Pancreas (tissue), 10 donors: ENCODE data around the gene ZFP1. TPM values are rescaled to one million over a fixed set of nuclear protein-coding genes. Genes with fewer than 3 reads are reported as not detected.

Source experiments
- ATAC-seq, 4 donors: fragments of 200-7000 bp; cut with Tn5 transposase; one replicate each; pipeline versions ENCODE4 v1.8.0 to v1.9.1; 2020; ENCODE audit warnings: mild to moderate bottlenecking in 4 of 4, moderate library complexity in 4 of 4
- DNase-seq, 6 donors: peaks; one replicate each; pipeline ENCODE4 v3.0.0-alpha.2; 2020
- FAIRE-seq: peaks from 2 replicates; lab custom pipeline; 2012; peaks lifted over from hg19 to GRCh38; lab: Jason Lieb, UNC
- H3K27ac ChIP-seq, 4 donors: fragments of 200-600 bp; sonication (generic); 1 replicate in 3 of 4; 2 replicates in 1 of 4; pipeline versions ENCODE4 v1.5.0 to v1.8.0; 2020
- H3K27me3 ChIP-seq, 4 donors: fragments of 200-600 bp; one replicate each; pipeline ENCODE4 v1.8.0; 2021
- H3K36me3 ChIP-seq, 3 donors: fragments of 200-600 bp; sonication (generic) in 1 of 3; one replicate each; pipeline versions ENCODE4 v1.5.0 to v1.8.0; 2020 to 2021
- H3K4me1 ChIP-seq, 3 donors: fragments of 200-600 bp; one replicate each; pipeline ENCODE4 v1.8.0; 2021
- H3K4me3 ChIP-seq, 4 donors: fragments of 200-600 bp; sonication (generic) in 2 of 4; one replicate each; pipeline versions ENCODE4 v1.5.0 to v1.8.0; 2020 to 2021
- H3K9me3 ChIP-seq, 4 donors: fragments of 200-600 bp; one replicate each; pipeline ENCODE4 v1.8.0; 2021
- CTCF ChIP-seq, 4 donors: fragments of 200-600 bp; sonication (generic) in 3 of 4; IDR thresholded peaks; one replicate each; pipeline versions ENCODE4 v1.5.0 to v1.8.0; 2021; ENCODE audit warnings: antibody characterized with exemption in 4 of 4
- WGBS, 2 donors: extraction: QIAGEN DNeasy Blood & Tissue Kit; methylation state at CpG; one replicate each; pipeline ENCODE4 v1.1.7; 2013; 5-methylcytosine and 5-hydroxymethylcytosine counted together
- intact Hi-C, 3 donors: fragments of 100-400 bp; cut with DNase I; formaldehyde crosslinking; loops; one replicate each; pipeline versions ENCODE4 v1.11.1 to v1.14.2; 2022
- polyA plus RNA-seq, 2 donors: library from polyadenylated mRNA; stranded (reverse); fragments of 200-250 nt; gene quantifications; one replicate each; pipeline ENCODE4 v1.2.3, GENCODE V29; 2013
- total RNA-seq, 6 donors: library from RNA; stranded (reverse); fragmentation: NEBNext Ultra II Directional in 4 of 6; extraction: Animal tissue kit (Norgen Biotek cat#: 25700) in 4 of 6; gene quantifications; one replicate each; pipeline versions ENCODE4 v1.2.1 to v1.2.4, GENCODE V29; 2021 to 2023
- donor health status: healthy with polysubstance abuse.
- donor health status: DM: no; HTN: no; CAD: no; lungs with moderate emphysema.
- donor health status: DM: no; HTN: no; CAD: no.
- donor health status: control.
- donor health status: control.
- donor health status: Bipolar disorder and iron deficiency.
- donor health status: DM: yes; HTN: yes; CAD: no.
- donor health status: DM: no; HTN: no; CAD: no.
- donor health status: DM: no; HTN: no; CAD: no.
- donor health status: DM: yes; HTN: yes; CAD: no.

The ZFP1 gene
- total RNA-seq (1 to 10 TPM; 1.9 to 4.2 (median 3.3) TPM), polyA plus RNA-seq (1 to 10 TPM; 1.8 to 3.3 TPM)

DNA sequence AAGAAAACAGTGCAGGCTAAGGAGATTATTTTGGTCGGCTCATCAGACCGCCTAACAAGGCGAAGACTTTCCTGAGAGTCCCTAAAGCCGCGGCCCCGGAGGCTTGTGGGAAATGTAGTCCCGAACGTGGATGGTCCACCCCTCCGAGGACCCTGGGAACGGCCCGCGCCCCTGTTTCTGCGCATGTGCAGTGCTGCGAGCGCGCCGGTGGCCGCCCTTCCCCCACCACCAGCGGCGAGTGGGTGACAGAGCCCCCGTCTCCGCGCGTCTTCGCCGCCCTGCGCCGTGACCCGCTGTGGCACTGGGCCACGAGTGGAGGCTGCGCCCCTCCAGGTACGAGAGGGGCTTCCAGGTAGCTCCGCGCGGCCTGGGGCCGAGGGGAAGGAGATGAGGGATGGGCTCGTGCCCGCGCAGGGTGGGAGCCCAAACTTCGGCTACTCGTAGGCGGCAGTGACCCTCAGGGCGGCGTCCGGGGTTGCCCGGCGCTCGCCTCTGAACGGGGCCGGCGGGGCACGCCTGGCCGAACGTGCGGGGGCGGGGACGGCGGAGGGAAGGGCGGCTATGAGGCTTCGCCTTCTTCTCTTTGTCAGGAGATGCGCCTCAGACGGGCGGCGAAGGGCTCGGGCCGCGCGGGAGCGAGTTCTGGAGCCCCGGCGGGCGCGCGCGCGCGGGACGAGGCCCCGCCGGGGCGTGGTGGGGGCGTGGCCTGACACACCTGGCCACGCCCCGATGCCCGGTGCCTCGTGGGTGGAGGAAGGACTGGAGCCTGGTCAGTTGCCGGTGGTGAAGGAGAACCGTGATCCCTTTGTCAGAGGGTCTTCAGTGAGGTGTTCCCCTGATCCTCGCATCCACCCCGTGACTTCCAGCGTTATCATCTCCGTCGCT, at the start of gene ZFP1:
Gene ZFP1, plus strand, starts transcription at position 214 of the 885 bp plus-strand sequence. CDS start 4,428 bp downstream, outside the sequence.
- peak; percentile 94 to 99 (median 96) for ATAC-seq
- H3K4me3 ChIP-seq, result peak within 1 kb of the TSS; percentile 93 to 99 (median 97)
- no peak for TF ChIP-seq CTCF (IDR thresholded peaks at IDR 0.05)
- no peaks in the 10 kb centered on the region for H3K27me3 ChIP-seq
- intact Hi-C loops, result no loop called here
- H3K9me3 ChIP-seq, result no peaks in the 10 kb centered on the region
- no peaks in the 10 kb centered on the region for H3K36me3 ChIP-seq
- FAIRE-seq, result no peak
- peaks cover 0 to 8% (median 0%) of the 10 kb centered on the region in 3 donors for H3K4me1 ChIP-seq
- peak; percentile 93 to 99 (median 95) for DNase-seq
- H3K27ac ChIP-seq, result peak within 1 kb of the TSS; percentile 75 to 97 (median 88)
- 0% methylated on average over 58 to 93 of the region's 93 CpGs for WGBS, 2 donors

DNA sequence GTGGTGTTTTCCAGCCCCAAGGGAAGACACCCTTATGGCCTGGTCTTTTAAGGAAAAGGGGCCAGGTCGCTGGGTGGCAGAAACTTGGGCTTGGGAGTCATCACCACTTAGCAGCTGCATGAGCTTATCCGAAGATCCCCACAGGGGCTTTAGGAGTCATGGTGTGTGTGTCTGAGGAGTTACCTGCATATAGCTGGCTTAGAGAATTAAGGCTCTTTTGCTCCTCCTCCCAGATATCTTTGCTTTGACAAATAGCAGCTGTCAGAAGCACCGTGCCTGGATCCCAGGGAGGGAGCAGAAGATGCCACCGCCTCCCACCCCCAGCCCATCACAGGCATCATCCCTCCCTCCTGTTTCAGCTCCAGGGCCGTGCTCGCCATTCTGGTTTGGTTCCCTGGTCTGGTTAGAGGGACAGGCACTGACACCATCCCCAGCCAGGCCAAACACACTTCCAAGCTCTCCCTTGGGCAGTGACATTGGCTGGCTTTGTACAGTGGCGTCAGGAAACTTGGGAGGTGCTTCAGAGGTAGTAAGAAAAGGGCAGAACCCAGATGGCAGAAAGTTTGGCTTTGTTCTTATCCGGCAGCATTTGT, 49.2 kb upstream of the ZFP1 start:
- intact Hi-C loops, result no loop called here
- H3K27ac ChIP-seq, result no peak overlapping the region
- H3K4me1 ChIP-seq, result peaks cover 0 to 12% (median 10%) of the 10 kb centered on the region in 3 donors
- TF ChIP-seq CTCF (IDR thresholded peaks at IDR 0.05), result no peak
- no peak for DNase-seq
- H3K9me3 ChIP-seq, result no peaks in the 10 kb centered on the region
- ATAC-seq, result no peak
- WGBS, 2 donors, result 76 to 79% methylated on average over 8 of the region's 8 CpGs
- no peaks in the 10 kb centered on the region for H3K27me3 ChIP-seq
- H3K4me3 ChIP-seq, result no peak overlapping the region
- no peak for FAIRE-seq
- H3K36me3 ChIP-seq, result no peaks in the 10 kb centered on the region

GRCh38 chr16:75099738-75100602, 48.4 kb upstream of the ZFP1 start:
- no peak for TF ChIP-seq CTCF (IDR thresholded peaks at IDR 0.05)
- DNase-seq, result no peak
- peaks cover 0 to 12% (median 10%) of the 10 kb centered on the region in 3 donors for H3K4me1 ChIP-seq
- FAIRE-seq, result no peak
- WGBS, 2 donors, result 81 to 90% methylated on average over 16 of the region's 16 CpGs
- ATAC-seq, result peak in 2 of 4 donors; percentile 10 to 27
- H3K27ac ChIP-seq, result no peak overlapping the region
- H3K36me3 ChIP-seq, result no peaks in the 10 kb centered on the region
- H3K27me3 ChIP-seq, result no peaks in the 10 kb centered on the region
- intact Hi-C loops, result no loop called here
- H3K9me3 ChIP-seq, result no peaks in the 10 kb centered on the region
- H3K4me3 ChIP-seq, result no peak overlapping the region

DNA sequence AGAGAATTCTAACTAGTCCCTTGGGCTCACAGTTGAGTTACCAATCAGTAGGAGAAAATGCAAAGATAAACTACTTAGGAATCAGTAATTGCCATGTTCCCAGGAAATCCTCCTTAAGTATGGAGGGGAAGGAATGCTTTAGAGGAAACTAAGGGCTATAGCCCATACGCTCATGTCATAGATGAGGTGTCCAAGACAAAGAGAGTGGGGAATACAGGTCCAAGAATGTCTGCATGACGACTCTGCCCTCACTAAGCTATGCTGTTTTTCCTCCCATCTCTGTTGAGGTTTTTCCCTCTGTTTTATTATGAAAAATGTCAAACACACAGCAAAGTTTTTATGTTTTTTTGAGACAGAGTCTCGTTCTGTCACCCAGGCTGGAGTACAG, 47.7 kb upstream of the ZFP1 start:
- no peak for DNase-seq
- H3K36me3 ChIP-seq, result no peaks in the 10 kb centered on the region
- no peak for ATAC-seq
- no peak overlapping the region for H3K4me3 ChIP-seq
- H3K4me1 ChIP-seq, result peaks cover 0 to 12% (median 10%) of the 10 kb centered on the region in 3 donors
- no peak for FAIRE-seq
- no peaks in the 10 kb centered on the region for H3K9me3 ChIP-seq
- intact Hi-C loops, result no loop called here
- no peak overlapping the region for H3K27ac ChIP-seq
- H3K27me3 ChIP-seq, result no peaks in the 10 kb centered on the region
- TF ChIP-seq CTCF (IDR thresholded peaks at IDR 0.05), result no peak
- WGBS, 2 donors, result 88 to 90% methylated on average over 3 of the region's 3 CpGs
